Measurements from ENCODE around the gene CRISP3.

GRCh38 chr6:49787176-49787575 lies 43.0 kb upstream of the CRISP3 start, which contains the start of gene PGK2:
- no peak for TF ChIP-seq SMAD3 (CRISPR knock-in tag; IDR thresholded peaks at IDR 0.05; ENCODE audit: borderline replicate concordance)
- TF ChIP-seq MXD4 (CRISPR knock-in tag; IDR thresholded peaks at IDR 0.05; ENCODE audit: borderline replicate concordance) = no peak
- TF ChIP-seq CTCF (IDR thresholded peaks at IDR 0.05) = no peak
